H1 (cell line): ENCODE data around the gene SEMA6A.

ENCODE experiments used
- BRCA1 ChIP-seq: IDR thresholded peaks from 2 replicates; pipeline ENCODE4 v1.6.1; 2012; ENCODE audit warnings: low read depth, low read length, improper control_type of control experiment
- CBX5 ChIP-seq: fragments of 300-800, 300-1000 bp; sonication (generic); IDR thresholded peaks from 2 replicates; pipeline ENCODE4 v1.7.1; 2016; ENCODE audit warnings: antibody characterized with exemption, low read length, low read depth
- CEBPB ChIP-seq: IDR thresholded peaks from 2 replicates; pipeline ENCODE4 v1.6.1; 2012; ENCODE audit warnings: low read depth, low read length
- EP300 ChIP-seq, 2 experiments: IDR thresholded peaks; 1 replicate in 1 of 2; 2 replicates in 1 of 2; pipeline ENCODE4 v1.6.1; 2011 to 2012; ENCODE audit warnings: low read depth in 2 of 2, low read length in 2 of 2, mild to moderate bottlenecking in 2 of 2, borderline replicate concordance in 1 of 2, inconsistent platforms in 1 of 2, moderate library complexity in 1 of 2
- EZH2 ChIP-seq: fragments of 200-600 bp; sonication (generic); IDR thresholded peaks from 2 replicates; pipeline ENCODE4 v1.7.1; 2012; ENCODE audit warnings: low read depth, mild to moderate bottlenecking, moderate library complexity, low read length, inconsistent platforms; ENCODE audit not compliant: severe bottlenecking
- FOSL1 ChIP-seq: IDR thresholded peaks from 2 replicates; pipeline ENCODE4 v1.6.1; 2011; ENCODE audit warnings: mild to moderate bottlenecking, low read depth, low read length, moderate library complexity; ENCODE audit not compliant: insufficient read depth
- GABPA ChIP-seq: IDR thresholded peaks from 2 replicates; pipeline ENCODE4 v1.6.1; 2011; ENCODE audit warnings: mild to moderate bottlenecking, low read length, moderate library complexity, borderline replicate concordance; ENCODE audit not compliant: insufficient read depth
- PHF8 ChIP-seq: fragments of 200-600 bp; sonication (generic); conservative IDR thresholded peaks from 2 replicates; pipeline ENCODE4 v1.7.1; 2012; ENCODE audit warnings: low read depth, mild to moderate bottlenecking, inconsistent platforms, low read length, moderate library complexity
- RNF2 ChIP-seq: fragments of 200-900, 300-1000 bp; sonication (generic); IDR thresholded peaks from 2 replicates; pipeline ENCODE4 v1.7.1; 2016; ENCODE audit warnings: borderline replicate concordance, low read depth, mild to moderate bottlenecking, antibody characterized with exemption, low read length; ENCODE audit not compliant: poor library complexity, severe bottlenecking; ENCODE audit errors: missing control alignments
- TCF12 ChIP-seq: IDR thresholded peaks from 2 replicates; pipeline ENCODE4 v1.6.1; 2011; ENCODE audit warnings: low read depth, mild to moderate bottlenecking, low read length
- TEAD4 ChIP-seq: IDR thresholded peaks from 2 replicates; pipeline ENCODE4 v1.6.1; 2012; ENCODE audit warnings: low read depth, low read length, inconsistent platforms, mixed read lengths
- YY1 ChIP-seq: IDR thresholded peaks from 2 replicates; pipeline ENCODE4 v1.6.1; 2011; ENCODE audit warnings: low read depth, mild to moderate bottlenecking, low read length
- TF ChIP-seq, protein P1 (sequence below), 3 experiments: IDR thresholded peaks; 1 replicate in 2 of 3; 2 replicates in 1 of 3; pipeline versions ENCODE4 v1.5.1 to v1.6.1; 2011; ENCODE audit warnings: low read length in 3 of 3, mild to moderate bottlenecking in 3 of 3, inconsistent platforms in 2 of 3, low read depth in 1 of 3, moderate library complexity in 1 of 3; ENCODE audit not compliant: insufficient read depth in 1 of 3; ENCODE audit errors: control extremely low read depth in 1 of 3
- TF ChIP-seq, protein P2 (sequence below): IDR thresholded peaks from 2 replicates; pipeline ENCODE4 v1.6.1; 2012; ENCODE audit warnings: inconsistent platforms

DNA sequence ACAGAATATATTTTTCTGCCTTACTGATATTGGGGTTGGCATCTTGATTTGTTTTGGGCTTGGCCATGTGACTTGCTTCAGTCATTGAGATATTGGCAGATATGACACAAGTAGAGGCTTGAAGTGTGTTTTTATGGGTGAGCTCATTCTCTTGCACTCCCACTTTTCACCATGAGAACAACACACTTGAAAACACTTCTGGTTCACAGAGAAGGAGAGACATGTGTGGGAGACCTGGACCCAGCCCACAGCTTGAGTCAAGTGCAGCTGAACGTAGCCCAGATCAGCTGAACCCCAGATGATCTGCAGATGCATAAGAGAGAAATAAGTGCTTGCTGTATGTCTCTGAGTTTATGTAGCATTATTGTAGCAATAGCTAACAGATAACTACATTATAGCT lies 155.4 kb downstream of the SEMA6A start:
- TF ChIP-seq, protein P1, sequence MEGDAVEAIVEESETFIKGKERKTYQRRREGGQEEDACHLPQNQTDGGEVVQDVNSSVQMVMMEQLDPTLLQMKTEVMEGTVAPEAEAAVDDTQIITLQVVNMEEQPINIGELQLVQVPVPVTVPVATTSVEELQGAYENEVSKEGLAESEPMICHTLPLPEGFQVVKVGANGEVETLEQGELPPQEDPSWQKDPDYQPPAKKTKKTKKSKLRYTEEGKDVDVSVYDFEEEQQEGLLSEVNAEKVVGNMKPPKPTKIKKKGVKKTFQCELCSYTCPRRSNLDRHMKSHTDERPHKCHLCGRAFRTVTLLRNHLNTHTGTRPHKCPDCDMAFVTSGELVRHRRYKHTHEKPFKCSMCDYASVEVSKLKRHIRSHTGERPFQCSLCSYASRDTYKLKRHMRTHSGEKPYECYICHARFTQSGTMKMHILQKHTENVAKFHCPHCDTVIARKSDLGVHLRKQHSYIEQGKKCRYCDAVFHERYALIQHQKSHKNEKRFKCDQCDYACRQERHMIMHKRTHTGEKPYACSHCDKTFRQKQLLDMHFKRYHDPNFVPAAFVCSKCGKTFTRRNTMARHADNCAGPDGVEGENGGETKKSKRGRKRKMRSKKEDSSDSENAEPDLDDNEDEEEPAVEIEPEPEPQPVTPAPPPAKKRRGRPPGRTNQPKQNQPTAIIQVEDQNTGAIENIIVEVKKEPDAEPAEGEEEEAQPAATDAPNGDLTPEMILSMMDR (IDR thresholded peaks at IDR 0.05; ENCODE audit: control extremely low read depth in 1 of 3, insufficient read depth in 1 of 3, low read depth in 1 of 3, low read length in 3 of 3) = no peak
- no peak for TF ChIP-seq CEBPB
- no peak for TF ChIP-seq EP300 (IDR thresholded peaks at IDR 0.05; ENCODE audit: borderline replicate concordance in 1 of 2, low read depth in 2 of 2, low read length in 2 of 2)
- no peak for TF ChIP-seq BRCA1
- TF ChIP-seq TCF12 = no peak
- no peak for TF ChIP-seq EZH2
- TF ChIP-seq, protein P2, sequence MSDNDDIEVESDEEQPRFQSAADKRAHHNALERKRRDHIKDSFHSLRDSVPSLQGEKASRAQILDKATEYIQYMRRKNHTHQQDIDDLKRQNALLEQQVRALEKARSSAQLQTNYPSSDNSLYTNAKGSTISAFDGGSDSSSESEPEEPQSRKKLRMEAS = no peak
- TF ChIP-seq CBX5 = no peak
- no peak for TF ChIP-seq FOSL1
- no peak for TF ChIP-seq GABPA
- no peak for TF ChIP-seq TEAD4
- TF ChIP-seq YY1 = no peak
- no peak for TF ChIP-seq RNF2
- no peak for TF ChIP-seq PHF8
